Dedifferentiated amniotic fluid mesenchymal stem cell (primary cell): ENCODE measurements around the gene HTR6.
"Not testable (repeated sequence)": the region's sequence is repeated elsewhere in the genome, so short reads cannot be mapped to it uniquely, and the experiment has no call there.

Experiments
- DNase-seq: peaks from one replicate; pipeline ENCODE4 v3.0.0-alpha.2; 2016; ENCODE audit errors: extremely low spot score

The HTR6 gene

GRCh38 chr1:19639228-19639627, 25.4 kb upstream of the HTR6 start:
- not testable (repeated sequence) for DNase-seq

DNA sequence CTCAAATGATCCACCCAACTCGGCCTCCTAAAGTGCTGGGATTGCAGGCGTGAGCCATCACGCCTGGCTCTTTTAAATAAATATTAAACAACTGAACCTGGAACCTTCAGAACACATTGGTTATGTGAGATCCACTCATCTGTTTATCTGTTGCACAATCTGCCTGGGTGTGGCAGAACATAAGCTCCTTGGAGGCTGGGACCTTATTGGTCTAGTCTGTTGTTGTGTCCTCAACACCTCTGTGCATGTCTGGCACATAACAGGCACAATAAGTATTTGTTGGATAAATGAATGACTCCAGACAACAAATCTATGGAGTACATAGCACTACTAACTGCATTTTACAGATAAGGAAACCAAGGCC, 24.7 kb upstream of the HTR6 start:
- DNase-seq = no peak

DNA sequence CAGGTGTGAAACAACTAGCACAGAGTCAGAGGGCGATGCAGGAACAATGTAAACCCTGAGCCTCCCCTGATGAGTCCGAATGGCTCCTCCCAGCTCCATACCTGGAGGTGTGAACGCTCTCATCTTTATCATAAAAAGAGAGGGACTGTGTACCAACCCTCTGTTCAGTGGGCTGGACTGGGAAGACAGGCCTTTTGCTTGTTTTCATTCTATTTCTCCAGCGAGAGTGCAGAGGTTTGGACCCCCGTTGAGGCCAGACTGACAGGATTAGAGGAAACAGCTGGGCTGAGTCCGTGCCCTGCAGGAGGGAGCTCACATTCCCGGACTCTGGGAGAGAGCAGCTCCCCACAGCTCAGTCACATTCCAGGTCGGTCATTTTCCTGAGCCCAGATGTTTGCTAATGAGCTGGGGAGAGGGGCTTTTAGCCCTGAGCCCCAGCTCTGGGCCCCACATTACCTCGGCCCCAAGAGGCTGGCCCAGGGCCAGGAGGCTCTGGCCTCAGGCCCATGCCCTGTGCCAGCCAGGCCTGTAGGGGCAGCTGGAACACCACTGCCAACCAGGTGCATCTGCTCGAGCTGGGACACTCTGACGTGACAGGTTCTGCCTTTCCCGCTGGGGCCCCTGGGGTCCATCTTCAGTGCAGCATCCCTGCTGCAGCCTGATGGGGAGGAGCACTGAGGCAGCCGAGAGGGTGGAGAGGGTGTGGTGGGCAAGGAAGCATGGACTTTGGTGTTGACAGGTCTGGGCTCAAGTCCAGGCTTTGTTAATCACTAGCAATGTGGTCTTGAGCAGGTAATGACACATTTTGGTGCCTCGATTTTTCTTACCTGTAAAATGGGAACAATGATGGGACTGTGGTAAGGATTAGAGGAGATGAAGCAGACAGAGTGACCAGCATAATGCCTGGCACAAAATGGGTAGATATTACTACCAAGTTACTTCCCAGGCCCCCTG, 24.0 kb upstream of the HTR6 start:
- no peak for DNase-seq

DNA sequence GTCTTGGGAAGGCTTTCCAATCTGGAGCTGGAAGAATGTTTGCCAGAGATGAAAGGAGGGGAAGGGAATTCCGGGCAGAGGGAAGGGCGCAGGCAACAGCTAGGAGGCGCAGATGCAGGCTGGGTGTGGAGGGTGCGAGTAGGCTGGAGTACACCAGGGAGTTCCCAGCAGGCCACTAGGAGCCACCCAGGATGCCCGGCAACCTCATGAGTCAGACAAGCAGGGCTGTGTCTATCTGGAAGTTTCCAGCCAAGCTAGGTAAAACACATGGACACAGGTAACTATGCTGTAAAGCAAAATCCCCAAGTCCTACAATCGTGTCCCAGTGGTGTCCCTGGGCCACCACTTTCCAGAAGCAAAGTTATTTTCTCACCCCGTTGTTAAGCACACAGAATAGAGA, 21.6 kb upstream of the HTR6 start:
- no peak for DNase-seq

DNA sequence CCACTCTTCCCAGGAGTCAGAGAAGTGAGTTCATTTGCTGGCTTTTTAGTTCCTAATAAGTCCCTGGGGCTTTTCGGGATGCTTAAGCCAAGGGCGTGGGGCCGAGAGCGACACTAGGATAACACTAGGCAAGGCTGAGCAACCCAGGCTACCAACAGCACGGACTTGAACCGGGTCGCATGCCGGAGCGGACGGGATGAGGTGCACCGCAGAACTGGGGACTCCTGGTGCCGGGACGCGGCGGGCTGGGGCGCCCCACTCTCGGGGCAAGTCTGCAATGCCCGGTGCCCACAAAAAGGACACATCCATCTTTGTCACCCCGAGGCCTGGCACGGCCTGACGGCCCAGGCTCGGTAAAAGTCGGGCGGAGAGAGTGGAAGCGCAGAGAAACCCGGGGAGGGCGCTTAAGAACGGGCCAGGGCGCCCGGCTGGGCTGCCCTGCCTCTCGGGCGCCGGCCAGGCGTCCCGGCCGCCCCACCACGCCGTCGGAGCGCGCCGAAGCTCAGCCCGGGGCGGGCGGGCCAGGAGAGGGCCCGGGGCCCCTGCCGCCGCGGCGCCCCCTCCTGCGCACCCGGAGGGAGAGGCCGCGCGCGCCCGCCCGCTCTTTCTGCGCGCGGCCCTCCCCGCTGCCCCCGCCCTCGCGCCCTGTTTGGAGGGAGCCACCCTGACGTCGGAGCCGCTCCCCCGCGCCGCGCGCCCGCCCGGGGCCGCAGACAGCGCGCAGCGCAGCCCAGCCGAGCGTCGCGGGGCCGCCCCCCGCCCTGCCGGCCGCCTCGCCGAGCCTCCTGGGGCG, 20.9 kb upstream of the HTR6 start, which contains the start of gene NBL1:
Gene NBL1 (plus strand): TSS at position 710 of the 793 bp plus-strand sequence. CDS start 10,720 bp downstream, outside the sequence.
- no peak for DNase-seq

- DNase-seq = no peak
Measured at GRCh38 chr1:19644395-19644680, 20.3 kb upstream of the HTR6 start.

GRCh38 chr1:19644681-19645410, 19.8 kb upstream of the HTR6 start:
- no peak for DNase-seq

- DNase-seq = no peak
Measured at GRCh38 chr1:19645411-19646251, 19.0 kb upstream of the HTR6 start.

DNA sequence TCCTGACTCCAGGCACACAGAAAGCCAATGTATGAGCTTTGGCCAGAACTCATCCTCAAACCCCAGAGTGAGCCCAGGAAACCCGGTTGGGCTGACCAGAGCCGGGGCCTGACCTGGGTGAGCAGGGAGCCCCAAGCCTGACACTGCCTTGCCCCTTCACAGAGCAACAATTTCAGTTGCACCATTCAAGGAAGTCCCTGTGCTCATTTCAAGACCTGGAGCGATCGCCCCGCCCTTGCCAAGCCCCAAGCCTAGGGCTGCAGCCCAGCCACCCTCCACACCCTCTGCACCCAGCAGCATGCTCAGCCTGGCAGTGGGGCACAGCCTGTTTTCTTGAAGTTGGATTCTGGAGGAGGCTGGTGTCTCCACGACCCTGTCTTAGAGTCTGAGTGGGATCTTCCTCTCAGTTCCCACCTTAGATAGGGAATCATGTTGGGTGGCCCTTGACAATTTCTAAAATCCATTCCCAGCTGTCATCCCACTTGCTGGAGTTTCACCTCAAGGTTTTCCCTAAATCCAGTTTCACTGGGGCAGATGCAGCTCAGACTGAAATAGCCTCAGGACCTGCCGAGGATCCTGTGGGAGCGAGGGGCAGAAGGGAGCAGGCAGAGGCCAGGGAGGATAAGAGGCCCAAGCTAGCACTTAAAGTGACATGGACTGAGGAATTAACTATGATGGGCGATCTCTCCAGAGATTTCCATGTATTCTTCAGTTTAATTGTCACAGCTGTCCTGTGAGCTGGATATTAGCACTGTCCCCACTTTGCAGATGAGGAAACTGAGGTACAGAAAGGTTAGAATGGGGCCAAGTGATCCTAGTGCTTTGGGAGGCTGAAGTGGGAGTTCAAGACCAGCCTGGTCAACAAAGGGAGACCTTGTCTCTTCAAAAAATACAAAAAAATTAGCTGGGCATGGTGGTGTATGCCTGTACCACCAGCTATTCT, 18.0 kb upstream of the HTR6 start:
- no peak for DNase-seq

- DNase-seq = no peak
Measured at GRCh38 chr1:19647643-19648042, 17.0 kb upstream of the HTR6 start.

GRCh38 chr1:19648239-19648638, 16.4 kb upstream of the HTR6 start:
- DNase-seq = no peak

DNA sequence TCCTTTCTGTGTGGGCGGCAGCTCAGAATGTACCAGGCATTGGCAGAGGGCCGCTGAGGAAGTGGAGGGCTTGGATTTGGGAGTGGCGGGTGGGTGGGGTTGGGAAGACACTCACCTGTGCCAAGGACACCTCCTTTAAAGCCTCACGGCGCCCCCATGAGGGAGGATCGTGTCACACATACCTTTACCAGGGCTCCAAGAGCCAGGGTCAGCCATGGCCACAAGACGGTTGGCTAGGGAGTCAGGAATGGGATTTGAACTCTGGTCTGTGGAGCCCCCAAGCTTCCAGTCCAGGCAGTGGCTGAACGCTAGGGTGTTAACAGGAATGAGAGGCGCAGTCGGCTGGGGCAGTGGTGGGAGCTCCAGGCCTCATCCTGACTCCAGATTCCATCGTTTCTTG, 16.0 kb upstream of the HTR6 start:
- no peak for DNase-seq

GRCh38 chr1:19650416-19651140, 14.1 kb upstream of the HTR6 start:
- DNase-seq = no peak

DNA sequence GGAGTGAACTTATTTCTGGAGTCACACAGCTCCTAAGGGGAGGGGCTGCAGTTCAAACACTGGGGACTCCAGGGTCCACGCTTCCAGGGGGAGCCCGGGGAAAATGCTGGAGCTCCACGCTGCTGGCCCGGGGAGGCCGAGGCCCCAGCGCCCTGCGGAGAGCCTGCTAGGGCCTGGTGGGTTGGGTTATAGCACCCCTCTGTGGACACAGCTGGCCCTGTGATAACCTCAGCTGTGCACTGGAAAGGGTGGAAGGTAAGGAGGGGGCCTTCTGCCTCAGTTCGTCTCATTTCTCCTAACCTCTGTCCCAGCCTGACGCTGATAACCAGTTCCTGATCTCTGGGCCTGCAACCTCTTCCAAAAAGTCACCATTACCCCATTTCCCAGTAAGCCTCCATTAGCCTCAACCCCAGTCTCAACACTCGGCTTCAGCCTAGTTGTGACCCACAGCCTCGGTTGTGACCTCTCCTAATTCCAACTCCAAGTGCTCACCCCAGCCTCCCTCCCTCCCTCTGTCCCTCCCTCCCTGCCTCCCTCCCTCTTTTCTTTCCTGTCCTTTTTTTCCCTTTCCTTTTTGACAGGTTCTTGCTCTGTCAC, 13.4 kb upstream of the HTR6 start:
- DNase-seq = peak; percentile 31

GRCh38 chr1:19654386-19654785, 10.3 kb upstream of the HTR6 start:
- DNase-seq = no peak

GRCh38 chr1:19654886-19655717, 9.6 kb upstream of the HTR6 start:
- no peak for DNase-seq

DNA sequence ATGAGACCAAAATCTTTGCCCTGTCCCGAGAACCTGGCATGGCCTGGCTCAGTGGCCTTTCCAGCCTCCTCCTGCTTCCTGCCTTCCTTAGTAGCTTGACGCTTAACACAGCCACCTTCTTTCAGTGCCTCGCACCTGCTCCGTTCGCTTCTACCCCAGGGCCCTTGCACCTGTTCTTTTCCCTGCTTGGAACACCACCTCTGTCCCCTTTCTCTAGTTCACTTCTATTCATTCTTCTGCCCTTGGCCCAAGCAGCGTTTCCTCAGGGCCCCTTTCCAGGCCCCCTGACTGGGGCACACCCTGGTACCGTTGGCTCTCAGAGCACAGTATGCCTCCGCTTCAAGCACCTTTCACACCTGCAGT, 9.0 kb upstream of the HTR6 start:
- no peak for DNase-seq

- DNase-seq = no peak
Measured at GRCh38 chr1:19656134-19656779, 8.4 kb upstream of the HTR6 start.
